DMS 273 (cell line): ENCODE data around the gene ZNF185.
"Not testable (repeated sequence)": the region's sequence is repeated elsewhere in the genome, so short reads cannot be mapped to it uniquely, and the experiment has no call there.

Experiments used
- DNase-seq: peaks from one replicate; lab custom pipeline; 2025; ENCODE audit not compliant: unreplicated experiment; lab: John Stamatoyannopoulos, UW

ZNF185 gene

DNA sequence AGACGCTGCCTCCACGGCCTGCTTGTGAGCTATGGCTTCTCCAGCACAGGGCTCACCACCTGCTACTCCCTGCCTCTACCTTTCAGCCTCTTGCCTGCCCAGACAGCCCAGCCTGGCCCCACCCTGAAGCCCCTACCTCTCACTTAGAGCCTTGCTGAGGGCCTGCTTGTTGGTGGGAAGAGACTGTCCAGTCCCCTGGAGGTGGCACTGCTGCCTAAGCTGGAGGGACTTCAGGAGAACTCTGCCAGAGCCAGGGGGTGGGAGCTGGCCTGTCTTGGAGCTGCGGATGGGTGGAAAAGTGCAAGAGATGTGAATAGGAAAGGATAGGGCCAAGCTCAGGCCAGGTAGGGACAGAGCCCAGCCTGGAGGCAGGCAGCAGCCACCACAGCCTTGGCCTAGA, 2.7 kb upstream of the ZNF185 start:
- DNase-seq: no peak

- no peak for DNase-seq
Observed at GRCh38 chrX:152895724-152896420, 2.0 kb upstream of the ZNF185 start.

GRCh38 chrX:152896450-152896849, 1.4 kb upstream of the ZNF185 start:
- DNase-seq: no peak

DNA sequence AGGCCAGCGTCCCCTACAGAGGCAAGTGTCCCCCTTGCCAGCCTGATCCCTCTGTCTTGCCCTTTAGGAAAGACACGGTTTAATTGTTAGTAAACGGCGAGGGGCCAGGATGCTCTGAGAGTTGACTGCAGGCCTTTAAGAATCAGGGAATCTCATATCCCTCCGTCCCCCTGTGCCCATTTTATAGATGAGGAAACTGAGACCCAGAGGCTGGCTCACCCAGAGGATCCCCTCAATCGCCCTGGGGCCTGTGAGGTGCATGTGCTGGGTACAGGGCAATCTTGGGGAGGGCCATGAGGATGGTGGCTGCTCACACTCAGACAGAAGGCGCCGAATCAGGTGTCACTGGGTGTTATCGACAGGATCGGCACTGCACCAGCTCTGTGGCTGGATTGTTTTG, 575 bp downstream of the ZNF185 start:
- DNase-seq: no peak

GRCh38 chrX:152899111-152899873, 1.4 kb downstream of the ZNF185 start:
- no peak for DNase-seq

- peak; percentile 37 for DNase-seq
Observed at GRCh38 chrX:152899874-152900719, 2.2 kb downstream of the ZNF185 start.

DNA sequence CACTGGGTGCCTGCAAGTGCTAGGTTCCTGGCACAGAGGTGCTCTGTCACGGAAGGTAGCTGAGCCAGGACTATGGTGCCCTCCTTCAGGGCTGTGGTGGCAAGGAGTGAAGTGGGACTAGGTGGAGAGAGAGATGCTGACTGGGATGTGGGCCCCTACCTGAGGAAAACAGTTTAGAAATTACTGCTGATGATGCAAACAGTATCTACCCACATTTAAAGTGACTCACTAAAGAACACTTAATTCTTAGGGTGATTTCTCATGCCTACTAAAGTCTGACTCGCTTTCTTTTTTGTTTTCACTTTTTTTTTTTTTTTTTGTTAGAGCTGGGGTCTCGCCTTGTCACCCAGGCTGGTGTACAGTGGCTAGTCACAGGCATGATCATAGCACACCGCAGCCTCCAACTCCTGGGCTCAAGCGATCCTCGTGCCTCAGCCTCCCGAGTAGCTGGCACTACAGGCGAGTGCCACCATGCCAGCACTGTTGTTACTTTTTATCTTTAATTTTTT, 3.1 kb downstream of the ZNF185 start:
- DNase-seq: no peak

- no peak for DNase-seq
Observed at GRCh38 chrX:152901816-152902501, 4.1 kb downstream of the ZNF185 start.

GRCh38 chrX:152902502-152902820, 4.6 kb downstream of the ZNF185 start:
- DNase-seq: no peak

DNA sequence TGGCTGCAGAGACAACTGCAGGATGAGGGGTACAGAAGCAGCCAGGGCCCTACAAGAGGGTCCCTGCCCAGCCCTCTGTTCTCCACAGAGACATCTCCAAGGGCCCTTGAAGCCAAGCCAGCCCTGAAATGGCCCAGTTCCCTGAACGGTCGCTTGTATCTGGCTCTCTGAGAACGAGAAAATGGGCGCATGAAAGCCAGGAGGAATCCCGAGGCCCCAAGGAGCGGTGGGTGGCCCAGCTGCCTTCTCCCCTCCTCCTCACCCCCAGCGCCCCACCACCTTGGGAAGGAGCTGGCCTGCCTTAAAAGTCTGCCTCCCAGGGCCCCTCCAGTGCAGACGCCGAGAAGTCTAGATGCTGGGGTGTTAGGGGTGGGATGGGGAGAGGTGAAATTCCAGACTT, 5.7 kb downstream of the ZNF185 start:
- DNase-seq: no peak

GRCh38 chrX:152904151-152905080, 6.5 kb downstream of the ZNF185 start:
- DNase-seq: peak; percentile 89

GRCh38 chrX:152905081-152905420, 7.2 kb downstream of the ZNF185 start:
- DNase-seq: peak; percentile 98

- peak; percentile 70 for DNase-seq
Observed at GRCh38 chrX:152907084-152907651, 9.3 kb downstream of the ZNF185 start.

- DNase-seq: no peak
Observed at GRCh38 chrX:152908486-152908885, 10.6 kb downstream of the ZNF185 start.

- not testable (repeated sequence) for DNase-seq
Observed at GRCh38 chrX:152910018-152910417, 12.2 kb downstream of the ZNF185 start.

GRCh38 chrX:152912106-152912505, 14.2 kb downstream of the ZNF185 start:
- DNase-seq: peak; percentile 56

DNA sequence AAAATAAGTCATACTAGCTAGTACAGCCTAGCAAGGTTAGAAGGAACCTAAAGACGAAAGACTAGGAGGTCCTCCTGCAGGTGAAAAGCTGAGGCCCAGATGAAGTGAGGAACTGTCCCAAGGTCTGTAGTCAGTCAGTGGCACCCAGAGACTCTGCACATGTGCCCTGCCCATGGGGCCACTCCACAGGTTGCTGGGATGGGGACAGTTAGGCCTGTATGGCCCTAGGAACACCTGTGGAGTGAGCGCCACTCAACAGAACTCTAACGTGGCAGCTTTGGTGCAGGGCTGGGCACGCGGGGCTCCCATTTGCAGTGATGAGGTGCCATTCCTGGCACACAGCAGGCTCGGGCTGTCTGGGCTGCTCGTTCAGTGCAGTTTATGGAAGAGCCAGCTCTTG, 14.8 kb downstream of the ZNF185 start:
- no peak for DNase-seq

- DNase-seq: peak; percentile 74
Observed at GRCh38 chrX:152913346-152913745, 15.5 kb downstream of the ZNF185 start.

DNA sequence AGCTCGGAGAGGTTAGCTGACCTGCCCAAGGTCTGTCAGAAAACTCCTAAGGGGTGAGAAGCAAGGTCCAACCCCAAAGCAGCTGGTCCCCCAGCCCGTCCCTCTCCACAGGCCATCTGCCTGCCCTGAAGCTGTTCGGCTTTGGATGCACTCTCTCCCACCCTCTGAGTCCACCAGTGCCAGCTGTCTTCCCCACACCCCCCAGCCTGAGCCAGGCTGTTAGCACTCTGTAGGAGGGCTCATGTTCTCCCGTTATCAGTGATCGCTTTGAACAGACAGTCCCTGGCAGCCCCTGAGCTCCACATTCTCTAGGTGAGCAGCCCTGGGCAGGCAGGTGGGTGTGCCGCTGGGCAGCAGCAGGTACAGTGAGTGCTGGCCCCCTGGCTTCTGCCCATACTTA, 16.0 kb downstream of the ZNF185 start:
- peak; percentile 96 for DNase-seq
